ENCODE measurements around the gene LEPR. TPM values are rescaled to one million over a fixed set of nuclear protein-coding genes. Genes with fewer than 3 reads are reported as not detected.
A peak's percentile ranks its signal among the peaks of the same experiment; 100 is the strongest.

Gene LEPR
- total RNA-seq, 4 donors from 2014 or later: 10.3 to 43.3 (median 21.5) TPM

DNA sequence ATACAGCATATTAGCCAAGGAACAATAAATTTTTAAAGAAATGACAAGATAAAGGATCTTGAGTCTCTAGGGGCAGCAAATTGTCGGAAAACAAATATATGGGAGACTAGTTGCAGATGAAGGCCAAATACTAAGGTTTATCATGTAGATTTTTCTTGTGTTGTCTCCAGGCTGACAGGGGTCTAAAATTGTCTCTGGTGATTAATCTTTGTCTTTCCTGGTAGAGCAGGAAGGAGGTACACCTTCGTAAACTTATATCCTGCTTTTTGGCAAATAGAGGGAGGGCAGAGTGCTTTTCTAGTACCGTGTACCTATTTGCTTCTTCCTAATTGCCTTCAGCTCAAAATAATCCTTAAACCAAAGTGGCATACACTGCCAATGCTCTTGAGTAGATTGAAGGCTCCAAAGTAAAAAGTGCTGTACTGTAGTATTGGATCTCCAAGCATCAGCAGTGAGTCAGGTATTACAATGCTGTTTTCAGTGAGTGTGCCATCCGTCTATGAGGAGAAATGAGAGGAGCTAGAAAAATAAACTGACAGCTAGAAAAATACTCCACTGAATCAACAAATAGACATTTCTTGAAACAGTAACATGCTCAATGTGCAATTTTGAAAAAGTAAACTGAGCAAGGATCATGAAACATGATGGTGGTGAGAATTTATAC, 1.8 kb upstream of the LEPR start:
- no peak for DNase-seq (ENCODE audit: low spot score)
- TF ChIP-seq, protein P1, sequence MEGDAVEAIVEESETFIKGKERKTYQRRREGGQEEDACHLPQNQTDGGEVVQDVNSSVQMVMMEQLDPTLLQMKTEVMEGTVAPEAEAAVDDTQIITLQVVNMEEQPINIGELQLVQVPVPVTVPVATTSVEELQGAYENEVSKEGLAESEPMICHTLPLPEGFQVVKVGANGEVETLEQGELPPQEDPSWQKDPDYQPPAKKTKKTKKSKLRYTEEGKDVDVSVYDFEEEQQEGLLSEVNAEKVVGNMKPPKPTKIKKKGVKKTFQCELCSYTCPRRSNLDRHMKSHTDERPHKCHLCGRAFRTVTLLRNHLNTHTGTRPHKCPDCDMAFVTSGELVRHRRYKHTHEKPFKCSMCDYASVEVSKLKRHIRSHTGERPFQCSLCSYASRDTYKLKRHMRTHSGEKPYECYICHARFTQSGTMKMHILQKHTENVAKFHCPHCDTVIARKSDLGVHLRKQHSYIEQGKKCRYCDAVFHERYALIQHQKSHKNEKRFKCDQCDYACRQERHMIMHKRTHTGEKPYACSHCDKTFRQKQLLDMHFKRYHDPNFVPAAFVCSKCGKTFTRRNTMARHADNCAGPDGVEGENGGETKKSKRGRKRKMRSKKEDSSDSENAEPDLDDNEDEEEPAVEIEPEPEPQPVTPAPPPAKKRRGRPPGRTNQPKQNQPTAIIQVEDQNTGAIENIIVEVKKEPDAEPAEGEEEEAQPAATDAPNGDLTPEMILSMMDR (IDR thresholded peaks at IDR 0.05): no peak
- no peak for ATAC-seq (ENCODE audit: low FRiP score)

DNA sequence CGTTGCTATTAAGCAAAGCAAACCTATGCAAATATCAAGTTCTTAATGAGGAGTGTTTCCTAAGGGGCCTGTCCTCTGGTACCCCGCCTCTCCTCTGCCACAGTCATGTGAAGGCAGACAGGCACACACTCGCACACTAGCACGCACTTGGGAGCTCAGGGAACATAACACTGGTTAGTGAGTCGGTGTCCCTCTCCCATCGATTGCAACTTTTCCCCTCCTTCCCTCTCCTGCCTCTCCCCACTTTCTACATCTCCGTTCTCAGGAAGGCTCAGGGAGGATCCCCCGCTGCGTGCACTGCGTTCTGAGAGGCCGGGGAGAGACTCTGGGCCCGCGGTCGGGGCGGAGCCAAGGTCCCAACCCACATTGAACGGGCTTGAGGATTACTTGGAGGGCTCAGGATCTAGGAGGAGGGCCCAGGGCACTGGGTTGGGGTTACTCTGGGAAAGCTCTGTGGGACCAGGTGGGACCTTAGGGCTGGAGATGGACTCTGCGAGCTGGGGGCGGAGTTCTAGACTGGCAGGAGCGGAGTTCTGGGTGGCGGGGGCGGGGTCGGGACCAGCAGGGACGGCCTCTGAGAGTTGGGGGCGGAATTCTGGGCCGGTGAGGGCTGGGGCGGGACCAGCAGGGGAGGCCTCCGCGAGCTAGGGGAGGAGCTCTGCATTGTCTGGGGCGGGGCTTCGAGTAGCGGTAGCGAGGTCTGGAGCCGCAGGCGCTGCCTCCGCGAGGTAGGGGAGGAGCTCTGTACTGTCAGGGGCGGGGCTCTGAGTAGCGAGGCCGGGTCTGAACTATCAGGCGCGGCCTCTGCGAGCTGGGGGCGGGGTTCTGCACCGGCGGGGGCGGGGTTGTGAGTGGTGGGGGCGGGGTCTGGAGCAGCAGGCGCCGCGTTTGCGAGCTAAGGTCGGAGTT, 533 bp upstream of the LEPR start:
- TF ChIP-seq, protein P1 (IDR thresholded peaks at IDR 0.05): no peak
- DNase-seq (ENCODE audit: low spot score) (peak; percentile 90), ATAC-seq (ENCODE audit: low FRiP score) (peak; percentile 98)

DNA sequence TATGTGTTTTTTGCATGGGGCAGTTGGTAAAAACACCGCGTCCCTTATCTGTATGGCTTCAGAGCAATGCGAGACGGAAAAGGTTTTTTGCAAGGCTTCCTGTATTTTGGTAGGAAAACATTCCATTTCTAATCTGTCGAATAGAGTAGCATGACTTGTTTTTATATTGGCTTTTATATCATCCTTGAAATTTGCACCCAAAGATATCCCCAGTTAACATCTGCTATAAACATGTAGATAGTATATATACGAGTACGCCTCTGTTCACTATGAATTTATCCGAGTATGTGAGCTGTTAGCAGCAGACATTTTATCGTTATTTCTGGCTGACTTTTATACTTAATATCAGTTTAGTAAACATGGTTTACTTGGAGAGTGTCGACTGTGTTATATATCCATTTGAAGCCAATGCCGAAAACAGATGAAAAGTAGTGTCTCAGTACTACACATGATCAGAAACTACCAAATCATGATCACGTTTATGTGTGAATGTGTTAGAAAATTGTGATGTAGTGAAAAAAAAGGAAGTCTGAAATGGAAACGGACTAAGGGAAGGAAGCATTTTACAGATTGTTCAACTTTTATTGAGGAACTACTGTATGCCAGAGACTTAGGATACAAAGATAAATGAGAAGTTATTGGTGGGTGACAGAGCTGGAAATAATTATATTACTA, 1.0 kb downstream of the LEPR start:
- no peak for DNase-seq (ENCODE audit: low spot score)
- TF ChIP-seq, protein P1 (IDR thresholded peaks at IDR 0.05): no peak
- no peak for ATAC-seq (ENCODE audit: low FRiP score)

DNA sequence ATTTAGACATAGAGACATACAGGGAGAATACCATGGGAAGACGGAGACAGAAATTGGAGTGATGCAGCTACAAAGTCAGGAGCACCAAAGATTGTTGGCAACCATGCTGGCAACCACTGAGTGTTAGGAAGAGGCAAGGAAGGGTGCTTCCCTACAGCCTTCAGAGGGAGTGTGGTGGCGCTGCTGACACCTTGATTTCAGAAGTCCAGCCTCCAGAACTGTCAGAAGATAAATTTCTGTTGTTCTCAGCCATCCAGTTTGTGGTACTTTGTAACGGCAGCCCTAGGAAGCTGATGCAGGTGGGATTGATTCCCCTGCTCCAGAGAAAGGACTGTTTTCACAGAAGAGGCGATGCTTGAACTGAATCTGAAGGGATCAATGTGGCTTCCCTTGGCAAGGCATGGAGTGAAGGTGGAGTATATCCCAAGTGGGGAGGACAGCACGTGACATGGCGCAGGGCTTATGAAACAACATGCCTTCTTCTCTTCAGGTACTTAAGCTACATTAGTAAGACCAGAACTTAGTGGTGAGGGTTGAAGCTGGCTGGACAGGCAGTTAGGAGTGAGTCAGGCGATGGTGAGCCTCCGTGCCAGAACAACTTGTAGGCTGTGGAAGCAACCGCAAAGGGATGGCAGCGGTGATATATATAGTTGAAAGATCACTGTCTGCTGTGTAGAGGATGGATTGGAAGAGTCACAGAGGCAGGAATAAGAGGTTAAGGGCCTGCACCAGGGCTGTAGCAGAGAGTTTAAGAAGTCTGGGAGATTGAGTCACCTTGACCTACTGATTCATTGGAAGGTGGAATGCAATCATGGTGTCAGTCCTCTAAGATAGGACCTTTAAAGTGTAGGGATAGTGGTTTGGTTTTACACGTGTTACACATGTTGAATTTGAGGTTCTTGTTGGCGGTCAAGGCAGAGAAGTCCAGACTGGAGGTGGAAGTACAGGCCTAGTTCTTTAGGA, 2.1 kb downstream of the LEPR start:
- DNase-seq (ENCODE audit: low spot score) (no peak), ATAC-seq (ENCODE audit: low FRiP score) (no peak)
- TF ChIP-seq, protein P1 (IDR thresholded peaks at IDR 0.05): no peak

DNA sequence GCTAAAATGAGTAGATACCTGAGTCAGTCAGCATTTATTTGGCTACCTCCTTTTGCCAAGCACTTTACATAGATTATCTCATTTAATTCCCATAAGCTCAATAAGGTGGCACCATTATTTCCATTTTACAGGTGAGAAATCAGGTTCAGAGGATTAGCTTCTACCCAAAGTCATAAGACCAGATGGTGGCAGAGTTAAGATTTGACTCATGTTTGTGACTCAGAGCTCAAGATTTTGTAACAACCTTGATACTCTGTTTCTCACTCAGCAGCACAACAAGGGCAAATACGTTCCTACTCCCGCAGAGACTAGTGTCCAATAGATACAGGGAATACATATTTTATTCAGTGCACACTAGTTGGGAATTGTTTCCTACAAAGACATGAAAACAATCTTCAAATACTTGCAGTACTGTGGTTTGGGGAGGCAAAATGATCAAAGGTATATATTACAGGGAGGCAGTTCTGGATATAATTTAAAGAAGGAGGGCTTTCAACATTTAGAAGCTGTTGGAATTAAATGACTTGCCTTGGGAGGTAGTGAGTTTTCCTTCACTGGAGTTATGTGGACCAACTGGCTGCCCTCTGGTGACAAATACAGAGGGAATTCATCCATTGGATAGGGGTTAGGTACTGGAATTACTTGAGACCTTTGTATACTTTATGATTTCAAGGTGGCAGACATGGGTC, 3.6 kb downstream of the LEPR start:
- DNase-seq (ENCODE audit: low spot score) (no peak), ATAC-seq (ENCODE audit: low FRiP score) (no peak)
- TF ChIP-seq, protein P1 (IDR thresholded peaks at IDR 0.05): no peak

DNA sequence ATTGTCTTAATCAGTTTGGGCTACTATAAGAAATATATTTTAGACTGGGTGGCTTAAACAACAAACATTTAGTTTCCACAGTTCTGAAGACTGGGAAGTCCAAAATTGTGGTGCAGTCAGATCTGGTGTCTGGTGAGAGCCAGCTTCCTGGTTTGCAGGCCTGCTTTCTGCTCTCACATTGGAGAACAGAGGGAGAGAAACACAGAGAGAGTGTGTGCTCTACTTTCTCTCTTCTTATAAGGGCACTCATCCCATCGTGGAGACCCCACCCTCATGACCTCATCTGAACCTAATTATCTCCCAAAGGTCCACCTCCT, 4.1 kb downstream of the LEPR start:
- ATAC-seq (ENCODE audit: low FRiP score): no peak
- TF ChIP-seq, protein P1 (IDR thresholded peaks at IDR 0.05): no peak

More for the DNA sequence above, 4.1 kb downstream of the LEPR start:
- DNase-seq (ENCODE audit: low spot score): no peak

Measured in omental fat pad (tissue), 4 donors.